ENCODE measurements around the gene PABPN1L.

GRCh38 chr16:88844419-88845036 lies 21.9 kb downstream of the PABPN1L start:
- TF ChIP-seq, protein P1, sequence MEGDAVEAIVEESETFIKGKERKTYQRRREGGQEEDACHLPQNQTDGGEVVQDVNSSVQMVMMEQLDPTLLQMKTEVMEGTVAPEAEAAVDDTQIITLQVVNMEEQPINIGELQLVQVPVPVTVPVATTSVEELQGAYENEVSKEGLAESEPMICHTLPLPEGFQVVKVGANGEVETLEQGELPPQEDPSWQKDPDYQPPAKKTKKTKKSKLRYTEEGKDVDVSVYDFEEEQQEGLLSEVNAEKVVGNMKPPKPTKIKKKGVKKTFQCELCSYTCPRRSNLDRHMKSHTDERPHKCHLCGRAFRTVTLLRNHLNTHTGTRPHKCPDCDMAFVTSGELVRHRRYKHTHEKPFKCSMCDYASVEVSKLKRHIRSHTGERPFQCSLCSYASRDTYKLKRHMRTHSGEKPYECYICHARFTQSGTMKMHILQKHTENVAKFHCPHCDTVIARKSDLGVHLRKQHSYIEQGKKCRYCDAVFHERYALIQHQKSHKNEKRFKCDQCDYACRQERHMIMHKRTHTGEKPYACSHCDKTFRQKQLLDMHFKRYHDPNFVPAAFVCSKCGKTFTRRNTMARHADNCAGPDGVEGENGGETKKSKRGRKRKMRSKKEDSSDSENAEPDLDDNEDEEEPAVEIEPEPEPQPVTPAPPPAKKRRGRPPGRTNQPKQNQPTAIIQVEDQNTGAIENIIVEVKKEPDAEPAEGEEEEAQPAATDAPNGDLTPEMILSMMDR (IDR thresholded peaks at IDR 0.05 in 8 of 11, conservative IDR thresholded peaks at IDR 0.05 in 3 of 11) = no peak
- TF ChIP-seq POLR2A (IDR thresholded peaks at IDR 0.05) = no peak
